Measurements from ENCODE around the gene KATNB1.

- TF ChIP-seq CTCF (IDR thresholded peaks at IDR 0.05; ENCODE audit: low read depth, low read length, poor library complexity, severe bottlenecking) (no peak), EZH2phosphoT487 (IDR thresholded peaks at IDR 0.05; ENCODE audit: borderline replicate concordance, low read length) (no peak)
Measured at GRCh38 chr16:57747996-57748395, 12.4 kb downstream of the KATNB1 start.
